Endothelial cell of umbilical vein (primary cell): ENCODE measurements around the gene GABBR2. TPM values are rescaled to one million over a fixed set of nuclear protein-coding genes. Genes with fewer than 3 reads are reported as not detected.

ENCODE experiments used
- BruUV-seq: library from RNA; stranded (reverse); fragments of 400-500 nt; replicated peaks from 2 replicates; lab custom pipeline; 2021; lab: Mats Ljungman, UMichigan
- CTCF ChIA-PET: fragments of 300-600, 350-600 bp; sonication (Branson Sonifier 250); formaldehyde crosslinking; loops from one replicate; lab custom pipeline; 2021; ENCODE audit warnings: antibody characterized with exemption, inconsistent platforms; lab: Charles Lee
- POLR2A ChIA-PET: fragments of 300-600, 350-600 bp; sonication (Branson Sonifier 250); formaldehyde crosslinking; loops from one replicate; lab custom pipeline; 2021; ENCODE audit warnings: antibody characterized with exemption, inconsistent platforms; lab: Charles Lee
- DNase-seq: peaks from one replicate; pipeline ENCODE4 v3.0.0-alpha.2; 2011; ENCODE audit warnings: low read depth, low spot score
- FAIRE-seq: peaks from 2 replicates; lab custom pipeline; 2011; peaks lifted over from hg19 to GRCh38; lab: Jason Lieb, UNC
- H2AFZ ChIP-seq: 2 replicates; pipeline ENCODE4 v1.6.0; 2012; ENCODE audit warnings: low read depth, low read length, control low read depth, inconsistent platforms
- H3K27ac ChIP-seq: 2 replicates; pipeline ENCODE4 v1.5.1; 2011; ENCODE audit warnings: low read depth, mild to moderate bottlenecking, control low read depth, low read length, moderate library complexity; ENCODE audit not compliant: insufficient read depth
- H3K27me3 ChIP-seq, 2 experiments: 2 replicates each; pipeline versions ENCODE4 v1.6.0 to v1.6.1; 2011; ENCODE audit warnings: low read length in 2 of 2, mixed read lengths in 1 of 2; ENCODE audit not compliant: control insufficient read depth in 2 of 2, insufficient read depth in 2 of 2
- H3K36me3 ChIP-seq, 2 experiments: 2 replicates in 1 of 2; 3 replicates in 1 of 2; pipeline ENCODE4 v1.5.1; 2011; ENCODE audit warnings: low read length in 2 of 2, mild to moderate bottlenecking in 1 of 2, moderate library complexity in 1 of 2; ENCODE audit not compliant: control insufficient read depth in 2 of 2, insufficient read depth in 2 of 2; ENCODE audit errors: extremely low read depth in 1 of 2
- H3K4me1 ChIP-seq: 3 replicates; pipeline ENCODE4 v1.5.1; 2011; ENCODE audit warnings: mild to moderate bottlenecking, low read length; ENCODE audit not compliant: control insufficient read depth, insufficient read depth; ENCODE audit errors: extremely low read depth
- H3K4me2 ChIP-seq: 2 replicates; pipeline ENCODE4 v1.6.1; 2011; ENCODE audit warnings: low read length, control low read depth, mixed read lengths; ENCODE audit not compliant: insufficient read depth
- H3K4me3 ChIP-seq, 3 experiments: fragments of 200-600 bp in 1 of 3; sonication (generic), shearing (Covaris generic) in 1 of 3; replicated peaks in 1 of 3; 2 replicates each; pipeline ENCODE4 v1.5.1; 2011 to 2016; ENCODE audit warnings: control low read depth in 3 of 3, low read length in 3 of 3, mild to moderate bottlenecking in 2 of 3, inconsistent platforms in 1 of 3, low read depth in 1 of 3, moderate library complexity in 1 of 3; ENCODE audit not compliant: insufficient read depth in 1 of 3
- H3K79me2 ChIP-seq: 2 replicates; pipeline ENCODE4 v1.6.0; 2012; ENCODE audit warnings: low read length, inconsistent platforms; ENCODE audit not compliant: control insufficient read depth, insufficient read depth
- H3K9ac ChIP-seq: replicated peaks from 2 replicates; pipeline ENCODE3; 2011; ENCODE audit warnings: low read length, control low read depth; ENCODE audit not compliant: insufficient read depth; ENCODE audit errors: extremely low read depth
- H3K9me1 ChIP-seq: replicated peaks from 3 replicates; pipeline ENCODE4 v1.6.0; 2011; ENCODE audit warnings: mild to moderate bottlenecking, low read length; ENCODE audit not compliant: control insufficient read depth, insufficient read depth; ENCODE audit errors: extremely low read depth
- H3K9me3 ChIP-seq: replicated peaks from 2 replicates; pipeline ENCODE4 v1.5.1; 2012; ENCODE audit warnings: low read length, inconsistent platforms; ENCODE audit not compliant: control insufficient read depth, insufficient read depth
- H4K20me1 ChIP-seq: replicated peaks from 2 replicates; pipeline ENCODE3; 2011; ENCODE audit warnings: mild to moderate bottlenecking, low read length; ENCODE audit not compliant: control insufficient read depth, insufficient read depth; ENCODE audit errors: extremely low read depth
- EZH2 ChIP-seq: IDR thresholded peaks from 2 replicates; pipeline ENCODE4 v1.6.1; 2012; ENCODE audit warnings: borderline replicate concordance, low read depth, mild to moderate bottlenecking, moderate library complexity, low read length, inconsistent platforms; ENCODE audit not compliant: severe bottlenecking
- FOS ChIP-seq: IDR thresholded peaks from 2 replicates; pipeline ENCODE4 v1.6.1; 2011; ENCODE audit warnings: mild to moderate bottlenecking, low read length, moderate library complexity, borderline replicate concordance; ENCODE audit not compliant: insufficient read depth
- GATA2 ChIP-seq: IDR thresholded peaks from 2 replicates; pipeline ENCODE4 v1.7.0; 2011; ENCODE audit warnings: low read depth, mild to moderate bottlenecking, moderate library complexity, mixed read lengths, low read length; ENCODE audit not compliant: insufficient read length, insufficient read depth
- JUN ChIP-seq: IDR thresholded peaks from 2 replicates; pipeline ENCODE4 v1.6.1; 2011; ENCODE audit warnings: borderline replicate concordance, low read depth; ENCODE audit not compliant: insufficient read length, insufficient read depth
- MAX ChIP-seq: IDR thresholded peaks from 2 replicates; pipeline ENCODE4 v1.6.1; 2011; ENCODE audit not compliant: insufficient read depth, insufficient read length
- MYC ChIP-seq: IDR thresholded peaks from one replicate; pipeline ENCODE4 v1.6.1; 2011; ENCODE audit warnings: mild to moderate bottlenecking, low read depth, low read length
- POLR2A ChIP-seq: IDR thresholded peaks from 2 replicates; pipeline ENCODE4 v1.6.1; 2012; ENCODE audit warnings: low read depth, mild to moderate bottlenecking, control low read depth, low read length
- POLR2AphosphoS5 ChIP-seq: IDR thresholded peaks from 2 replicates; pipeline ENCODE4 v1.6.1; 2012; ENCODE audit warnings: low read depth, mild to moderate bottlenecking, control low read depth, low read length, moderate library complexity; ENCODE audit not compliant: insufficient read depth
- dilution Hi-C: fragments of 300-500 bp; cut with MboI; formaldehyde crosslinking; loops from one replicate; pipeline ENCODE4 v1.15.0; 2019; ENCODE audit warnings: low sequenced_read_pairs; ENCODE audit not compliant: extremely low pct_ligation_motif_present
- intact Hi-C: fragments of 100-400 bp; cut with micrococcal nuclease; formaldehyde crosslinking; loops from one replicate; pipeline ENCODE4 v1.10.0; 2022
- polyA plus RNA-seq, 4 experiments: library from polyadenylated mRNA; depleted of rRNA in 3 of 4; stranded (reverse) in 3 of 4; unstranded in 1 of 4; fragments of >200 nt; gene quantifications; 2 replicates each; pipeline versions ENCODE4 v1.2.1 to v1.2.3, GENCODE V29; 2011 to 2012; ENCODE audit warnings: missing spikeins in 1 of 4
- total RNA-seq: library from RNA; stranded (reverse); gene quantifications from 2 replicates; pipeline ENCODE4 v1.2.3, GENCODE V29; 2021
- TF ChIP-seq, protein P1 (sequence below), 2 donors: IDR thresholded peaks; 1 replicate in 1 of 2; 2 replicates in 1 of 2; pipeline ENCODE4 v1.5.1; 2011; ENCODE audit warnings: low read length in 2 of 2, mild to moderate bottlenecking in 2 of 2, moderate library complexity in 2 of 2, control low read depth in 1 of 2, inconsistent platforms in 1 of 2, low read depth in 1 of 2; ENCODE audit not compliant: insufficient read depth in 1 of 2; ENCODE audit errors: extremely low read depth in 1 of 2

GABBR2 gene
- total and polyA plus RNA-seq, 2 donors (not counting 3 experiments of a cell fraction or from before 2014, with no cell fraction given), result 1.1 to 9.2 TPM

GRCh38 chr9:98304381-98304780 lies 404.4 kb downstream of the GABBR2 start:
- Histone ChIP-seq H4K20me1 (no peaks in the 10 kb centered on the region), H3K4me2 (no peak overlapping the region), H3K9ac (no peak overlapping the region), H3K4me1 (peaks cover 6% of the 10 kb centered on the region), H3K4me3 (no peak overlapping the region), H3K79me2 (no peaks in the 10 kb centered on the region), H3K9me1 (no peaks in the 10 kb centered on the region), H3K9me3 (no peaks in the 10 kb centered on the region), H3K36me3 (no peaks in the 10 kb centered on the region), H3K27ac (no peak overlapping the region), H3K27me3 (no peaks in the 10 kb centered on the region), H2AFZ (no peak overlapping the region)
- ChIA-PET POLR2A (no interaction called here), CTCF (interaction anchor here (0.8 kb wide), 1 partner anchor 472 kb away, joined by 3 read pairs; no protein-coding TSS in a partner anchor)
- BruUV-seq, result no TSS peak
- DNase-seq (no peak), FAIRE-seq (no peak)
- intact Hi-C loops (no loop called here), dilution Hi-C loops (no loop called here)
- TF ChIP-seq MYC, result no peak
- TF ChIP-seq GATA2, result no peak
- TF ChIP-seq MAX, result no peak
- no peak for TF ChIP-seq JUN
- no peak for TF ChIP-seq POLR2A
- no peak for TF ChIP-seq POLR2AphosphoS5
- TF ChIP-seq, protein P1, sequence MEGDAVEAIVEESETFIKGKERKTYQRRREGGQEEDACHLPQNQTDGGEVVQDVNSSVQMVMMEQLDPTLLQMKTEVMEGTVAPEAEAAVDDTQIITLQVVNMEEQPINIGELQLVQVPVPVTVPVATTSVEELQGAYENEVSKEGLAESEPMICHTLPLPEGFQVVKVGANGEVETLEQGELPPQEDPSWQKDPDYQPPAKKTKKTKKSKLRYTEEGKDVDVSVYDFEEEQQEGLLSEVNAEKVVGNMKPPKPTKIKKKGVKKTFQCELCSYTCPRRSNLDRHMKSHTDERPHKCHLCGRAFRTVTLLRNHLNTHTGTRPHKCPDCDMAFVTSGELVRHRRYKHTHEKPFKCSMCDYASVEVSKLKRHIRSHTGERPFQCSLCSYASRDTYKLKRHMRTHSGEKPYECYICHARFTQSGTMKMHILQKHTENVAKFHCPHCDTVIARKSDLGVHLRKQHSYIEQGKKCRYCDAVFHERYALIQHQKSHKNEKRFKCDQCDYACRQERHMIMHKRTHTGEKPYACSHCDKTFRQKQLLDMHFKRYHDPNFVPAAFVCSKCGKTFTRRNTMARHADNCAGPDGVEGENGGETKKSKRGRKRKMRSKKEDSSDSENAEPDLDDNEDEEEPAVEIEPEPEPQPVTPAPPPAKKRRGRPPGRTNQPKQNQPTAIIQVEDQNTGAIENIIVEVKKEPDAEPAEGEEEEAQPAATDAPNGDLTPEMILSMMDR (IDR thresholded peaks at IDR 0.05; ENCODE audit: extremely low read depth in 1 of 2, insufficient read depth in 1 of 2, low read depth in 1 of 2, low read length in 2 of 2), result no peak
- TF ChIP-seq EZH2, result no peak
- no peak for TF ChIP-seq FOS
